HG03095 (cell line): ENCODE measurements around the gene SLCO1C1.

Source experiments
- ATAC-seq: cut with Tn5 transposase; IDR thresholded peaks from one replicate; pipeline ENCODE4 v1.9.1; 2021; ENCODE audit warnings: moderate library complexity; ENCODE audit not compliant: unreplicated experiment

The SLCO1C1 gene

GRCh38 chr12:20798554-20798953, 103.4 kb downstream of the SLCO1C1 start:
- ATAC-seq = no peak

DNA sequence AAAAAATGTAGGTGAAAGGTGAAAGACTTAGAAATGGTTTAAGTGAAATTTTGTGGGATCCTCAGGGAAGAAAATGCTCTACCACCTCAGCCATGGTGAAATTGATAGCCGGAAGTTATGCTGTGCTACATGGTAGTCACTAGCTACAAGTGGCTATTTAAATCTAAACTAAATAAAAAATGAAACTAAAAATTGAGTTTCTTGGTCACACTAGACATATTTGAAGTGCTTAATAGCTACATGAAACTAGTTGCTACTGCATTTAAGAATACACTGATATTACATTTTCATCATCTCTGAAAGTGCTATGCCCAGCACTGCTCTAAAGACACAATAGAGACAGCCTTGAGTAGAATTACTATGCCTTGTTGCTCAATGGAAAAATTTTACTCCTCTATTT, 105.0 kb downstream of the SLCO1C1 start:
- ATAC-seq = no peak

- no peak for ATAC-seq
These were observed 105.9 kb downstream of the SLCO1C1 start for GRCh38 chr12:20801035-20801434.
